ENCODE measurements around the gene LBX1. TPM values are rescaled to one million over a fixed set of nuclear protein-coding genes. Genes with fewer than 3 reads are reported as not detected.

Gene LBX1
- total and polyA plus RNA-seq, 2 of the 4 experiments (the other 2 are of a cell fraction), result not detected

GRCh38 chr10:101262147-101262546, 32.9 kb upstream of the LBX1 start:
- TF ChIP-seq RAD21 (IDR thresholded peaks at IDR 0.05; ENCODE audit: low read length) (no peak), MAZ (IDR thresholded peaks at IDR 0.05; ENCODE audit: borderline replicate concordance, low read depth, low read length) (no peak), BHLHE40 (IDR thresholded peaks at IDR 0.05; ENCODE audit: low read depth, low read length) (no peak), ELK1 (IDR thresholded peaks at IDR 0.05; ENCODE audit: borderline replicate concordance, low read depth, low read length) (no peak), MXI1 (IDR thresholded peaks at IDR 0.05; ENCODE audit: borderline replicate concordance, low read depth, low read length) (no peak), FOS (IDR thresholded peaks at IDR 0.05; ENCODE audit: low read depth, low read length) (no peak), POLR2A (IDR thresholded peaks at IDR 0.05; ENCODE audit: low read depth, low read length) (no peak), RFX5 (IDR thresholded peaks at IDR 0.05; ENCODE audit: low read depth, low read length) (no peak), RCOR1 (IDR thresholded peaks at IDR 0.05; ENCODE audit: insufficient replicate concordance, low read length) (no peak)
- TF ChIP-seq, protein P1, sequence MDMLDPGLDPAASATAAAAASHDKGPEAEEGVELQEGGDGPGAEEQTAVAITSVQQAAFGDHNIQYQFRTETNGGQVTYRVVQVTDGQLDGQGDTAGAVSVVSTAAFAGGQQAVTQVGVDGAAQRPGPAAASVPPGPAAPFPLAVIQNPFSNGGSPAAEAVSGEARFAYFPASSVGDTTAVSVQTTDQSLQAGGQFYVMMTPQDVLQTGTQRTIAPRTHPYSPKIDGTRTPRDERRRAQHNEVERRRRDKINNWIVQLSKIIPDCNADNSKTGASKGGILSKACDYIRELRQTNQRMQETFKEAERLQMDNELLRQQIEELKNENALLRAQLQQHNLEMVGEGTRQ (IDR thresholded peaks at IDR 0.05; ENCODE audit: low read depth, low read length), result no peak
- H3K36me3 ChIP-seq (ENCODE audit: control insufficient read depth, insufficient read depth, low read length), result no peaks in the 10 kb centered on the region
- no peak overlapping the region for H3K14ac ChIP-seq (replicated peaks; ENCODE audit: low read depth, low read length)
- DNase-seq (no peak), ATAC-seq (ENCODE audit: low read depth) (no peak)
- H3K4ac ChIP-seq (ENCODE audit: low read depth, low read length), result no peak overlapping the region
- intact Hi-C loops (cut with micrococcal nuclease), result no loop called here
- in situ Hi-C loops (cut with MboI; ENCODE audit: low sequenced_read_pairs), result no loop called here
- peaks cover 52% of the 10 kb centered on the region for H3K27me3 ChIP-seq (ENCODE audit: control insufficient read depth, insufficient read depth, low read length)
- ChIA-PET CTCF (no interaction called here), POLR2A (ENCODE audit: unreplicated experiment) (no interaction called here)
- no peak overlapping the region for H2BK15ac ChIP-seq (ENCODE audit: low read depth, low read length)
- H2BK5ac ChIP-seq (ENCODE audit: low read depth, low read length, poor library complexity, severe bottlenecking), result no peak overlapping the region
- BruUV-seq (replicated peaks), result no TSS peak
- H3K9me1 ChIP-seq (ENCODE audit: insufficient read depth, low read length), result no peaks in the 10 kb centered on the region
- H4K5ac ChIP-seq (ENCODE audit: low read depth, low read length), result no peak overlapping the region
- H2AFZ ChIP-seq (replicated peaks; ENCODE audit: low read length, poor library complexity), result no peak overlapping the region
- H3K4me3 ChIP-seq (ENCODE audit: insufficient read depth, low read depth, low read length), result no peak overlapping the region
- H3K56ac ChIP-seq (ENCODE audit: extremely low read depth, insufficient read depth, low read length), result no peak overlapping the region
- H2AK9ac ChIP-seq (replicated peaks; ENCODE audit: low read depth, low read length, poor library complexity), result no peak overlapping the region
- no peak overlapping the region for H3K27ac ChIP-seq (ENCODE audit: insufficient read depth, low read length)
- peaks cover 5% of the 10 kb centered on the region for H3K9me3 ChIP-seq (ENCODE audit: control insufficient read depth, insufficient read depth, low read length)
- no peak overlapping the region for H4K8ac ChIP-seq (ENCODE audit: low read depth in 2 of 2, low read length in 2 of 2)
- no CpG with 5 or more reads among the region's 9 CpGs for WGBS, 2 experiments (ENCODE audit: extremely low coverage in 2 of 2, insufficient read length in 1 of 2)
- H3K4me2 ChIP-seq (ENCODE audit: low read depth, low read length), result no peak overlapping the region
- no peaks in the 10 kb centered on the region for H3K79me1 ChIP-seq (ENCODE audit: low read depth in 1 of 2, low read length in 2 of 2)
- H3K4me1 ChIP-seq (ENCODE audit: control insufficient read depth, insufficient read depth, low read length), result no peaks in the 10 kb centered on the region
- no peak overlapping the region for H3K9ac ChIP-seq (ENCODE audit: low read depth, low read length)
- H4K91ac ChIP-seq (ENCODE audit: insufficient read depth, low read depth, low read length), result no peak overlapping the region
- H2AK5ac ChIP-seq (ENCODE audit: low read depth, low read length), result no peak overlapping the region
- no peak overlapping the region for H2BK120ac ChIP-seq (ENCODE audit: low read depth, low read length)
- H3K18ac ChIP-seq (ENCODE audit: low read depth, low read length), result no peak overlapping the region
- H2BK20ac ChIP-seq (ENCODE audit: low read depth, low read length), result no peak overlapping the region
- no peaks in the 10 kb centered on the region; the same call in 1 of the 2 replicates for H4K20me1 ChIP-seq (ENCODE audit: insufficient read depth, low read length)
- H3K23ac ChIP-seq (ENCODE audit: low read depth, low read length), result no peak overlapping the region
- dilution Hi-C loops (cut with HindIII; ENCODE audit: low sequenced_read_pairs, unreplicated experiment), result no loop called here

Measured in IMR-90 (cell line).